Activated CD4-positive, alpha-beta T cell treated with anti-CD3 and anti-CD28 coated beads, Interleukin-2, amount 10 ng/mL, durations not matched to agents 7 days and 5 days (primary cell): ENCODE results near the gene ESPN. TPM values are rescaled to one million over a fixed set of nuclear protein-coding genes. Genes with fewer than 3 reads are reported as not detected.
A peak's percentile ranks its signal among the peaks of the same experiment; 100 is the strongest.

Experiments
- CTCF ChIA-PET: fragments of 350-600 bp; sonication (Branson Sonifier 250); formaldehyde crosslinking; loops from one replicate; lab custom pipeline; 2021; ENCODE audit warnings: antibody characterized with exemption; lab: Charles Lee
- POLR2A ChIA-PET: fragments of 350-600 bp; sonication (Branson Sonifier 250); formaldehyde crosslinking; loops from one replicate; lab custom pipeline; 2021; ENCODE audit warnings: antibody characterized with exemption; lab: Charles Lee
- DNase-seq: peaks from one replicate; pipeline ENCODE4 v3.0.0-alpha.2; 2020
- H3K27ac Mint-ChIP-seq: one replicate; pipeline ENCODE4 v1.8.0; 2021; ENCODE audit warnings: mild to moderate bottlenecking, moderate library complexity, mixed read lengths
- H3K27me3 Mint-ChIP-seq: one replicate; pipeline ENCODE4 v1.8.0; 2021; ENCODE audit warnings: mixed read lengths
- H3K36me3 Mint-ChIP-seq: one replicate; pipeline ENCODE4 v1.8.0; 2021; ENCODE audit warnings: low read depth, mixed read lengths
- H3K4me1 Mint-ChIP-seq: one replicate; pipeline ENCODE4 v1.8.0; 2021; ENCODE audit warnings: mixed read lengths
- H3K4me3 Mint-ChIP-seq: one replicate; pipeline ENCODE4 v1.8.0; 2021; ENCODE audit warnings: mild to moderate bottlenecking, moderate library complexity, mixed read lengths
- H3K9me3 Mint-ChIP-seq: one replicate; pipeline ENCODE4 v1.8.0; 2021; ENCODE audit warnings: mixed read lengths
- total RNA-seq, 2 experiments: library from RNA; stranded (reverse); gene quantifications; one replicate each; pipeline ENCODE4 v1.2.3, GENCODE V29; 2021

The ESPN gene
- total RNA-seq, 2 experiments from 2014 or later = 0.56 to 0.77 TPM

DNA sequence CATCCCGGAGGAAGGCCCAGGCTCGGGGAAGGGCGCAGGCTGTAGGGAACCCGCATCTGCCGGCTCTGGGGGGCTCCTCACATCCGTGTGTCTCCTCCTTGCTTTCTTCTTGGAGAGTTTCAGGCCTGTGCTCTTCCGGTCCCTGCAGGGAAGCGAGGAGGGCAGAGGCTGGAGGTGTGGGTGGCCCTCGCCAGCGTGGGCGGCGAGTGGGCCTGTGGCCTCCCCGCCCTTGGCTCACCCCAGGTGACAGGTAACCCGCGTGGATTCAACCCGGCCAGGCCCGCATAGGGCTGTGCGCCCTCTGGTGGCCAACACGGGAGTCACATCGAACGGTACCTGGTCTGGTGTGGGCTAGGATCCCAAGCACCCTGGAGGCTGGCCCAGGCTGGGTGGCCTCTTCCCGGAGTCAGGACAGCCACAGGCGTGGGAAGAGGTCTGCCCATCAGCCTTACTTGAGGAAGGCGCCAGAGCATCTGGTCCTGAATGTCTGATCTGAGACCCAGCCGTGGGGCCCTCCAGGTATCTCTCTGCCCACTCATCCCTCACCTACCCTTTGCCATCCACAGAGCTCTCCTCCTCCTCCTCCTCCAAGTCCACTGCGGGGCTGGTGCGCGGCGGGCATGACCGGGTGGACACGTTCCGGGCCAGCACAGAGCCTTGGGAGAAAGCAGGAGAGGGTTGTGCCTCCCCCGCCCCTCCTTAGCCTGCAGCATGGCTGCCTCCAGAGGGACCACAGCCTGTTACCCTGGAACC lies 51.0 kb downstream of the ESPN start:
- Mint-ChIP-seq H3K36me3 (no peaks in the 10 kb centered on the region), H3K4me3 (no peak overlapping the region), H3K4me1 (peaks cover 6% of the 10 kb centered on the region), H3K9me3 (no peaks in the 10 kb centered on the region), H3K27ac (no peak overlapping the region), H3K27me3 (no peaks in the 10 kb centered on the region)
- DNase-seq = peak; percentile 81
- CTCF ChIA-PET = interaction anchor here (0.6 to 1.9 kb wide), 3 partner anchors 8 to 236 kb away, joined by 4 to 6 read pairs (median 4); no protein-coding TSS in a partner anchor
- POLR2A ChIA-PET = no interaction called here

DNA sequence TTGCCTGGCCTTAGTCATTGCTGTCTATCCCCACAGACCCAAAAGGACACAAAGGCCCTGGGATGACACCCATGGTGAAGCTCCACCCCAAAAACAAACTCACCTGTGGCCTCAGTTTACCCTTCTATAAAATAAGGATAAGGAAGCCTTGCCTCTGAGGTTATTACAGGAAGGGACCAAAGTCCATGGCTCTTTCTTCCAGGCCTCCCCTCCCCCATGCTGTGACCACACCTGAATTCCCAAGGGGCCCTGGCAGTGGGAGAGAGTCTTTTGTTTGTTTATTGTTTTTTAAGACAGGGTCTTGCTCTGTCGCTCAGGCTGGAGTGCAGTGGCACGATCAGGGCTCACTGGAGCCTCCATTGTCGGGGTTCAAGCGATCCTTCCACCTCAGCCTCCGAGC lies 51.9 kb downstream of the ESPN start:
- H3K4me1 Mint-ChIP-seq = peaks cover 6% of the 10 kb centered on the region
- ChIA-PET CTCF (interaction anchor here (0.9 to 1.9 kb wide), 5 partner anchors 8 to 55 kb away, joined by 3 to 6 read pairs (median 3); no protein-coding TSS in a partner anchor), POLR2A (no interaction called here)
- H3K27me3 Mint-ChIP-seq = peaks cover 3% of the 10 kb centered on the region
- no peaks in the 10 kb centered on the region for H3K36me3 Mint-ChIP-seq
- H3K27ac Mint-ChIP-seq = no peak overlapping the region
- DNase-seq = no peak
- no peaks in the 10 kb centered on the region for H3K9me3 Mint-ChIP-seq
- H3K4me3 Mint-ChIP-seq = no peak overlapping the region

DNA sequence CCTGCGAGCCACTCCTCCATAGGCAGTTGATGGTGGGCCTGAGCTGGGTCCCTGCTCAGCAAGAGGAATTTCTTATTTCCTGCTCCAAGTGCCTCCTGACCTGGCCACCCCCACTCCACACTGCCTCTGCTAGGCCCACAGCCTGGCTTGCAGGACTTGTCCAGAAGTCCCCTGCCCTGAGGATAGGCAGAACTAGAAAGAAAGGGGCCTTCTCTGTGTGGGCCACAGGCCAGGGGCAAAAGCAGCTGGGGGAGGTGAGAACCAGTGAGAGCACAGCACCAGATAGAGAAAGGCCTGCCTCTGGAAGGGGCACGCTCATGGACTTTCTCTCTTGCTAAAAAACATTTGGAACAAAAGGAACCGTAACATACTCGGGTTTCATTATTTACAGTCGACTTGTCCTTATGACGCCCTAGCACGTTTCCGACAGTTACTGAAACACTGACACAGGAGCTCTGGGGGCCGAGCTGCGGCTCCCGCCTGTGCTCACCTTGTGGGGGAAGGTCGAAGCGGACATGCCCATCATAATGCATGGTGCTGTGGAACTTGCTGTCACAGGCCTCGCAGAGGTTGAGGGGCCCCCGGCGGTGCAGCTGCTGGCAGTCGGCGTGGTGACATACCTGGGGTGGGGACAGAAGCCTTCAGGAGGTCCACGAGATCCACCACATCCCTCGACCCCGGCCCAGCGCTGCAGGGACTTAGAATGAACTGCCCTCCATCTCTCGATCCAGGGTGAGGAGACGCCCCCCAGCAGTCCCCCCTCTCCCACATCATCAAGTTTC lies 52.7 kb downstream of the ESPN start:
- Mint-ChIP-seq H3K27me3 (peaks cover 6% of the 10 kb centered on the region), H3K4me1 (peaks cover 6% of the 10 kb centered on the region), H3K27ac (no peak overlapping the region), H3K9me3 (no peaks in the 10 kb centered on the region), H3K4me3 (no peak overlapping the region), H3K36me3 (no peaks in the 10 kb centered on the region)
- POLR2A ChIA-PET = no interaction called here
- no peak for DNase-seq
- CTCF ChIA-PET = interaction anchor here (0.7 to 1.9 kb wide), 6 partner anchors 9 to 146 kb away, joined by 3 to 6 read pairs (median 3); no protein-coding TSS in a partner anchor

- Mint-ChIP-seq H3K27me3 (peaks cover 34% of the 10 kb centered on the region), H3K27ac (no peak overlapping the region), H3K9me3 (no peaks in the 10 kb centered on the region), H3K36me3 (no peaks in the 10 kb centered on the region), H3K4me3 (no peak overlapping the region), H3K4me1 (peaks cover 5% of the 10 kb centered on the region)
- ChIA-PET CTCF (interaction anchor here (1.8 to 2.0 kb wide), 2 partner anchors 10 to 16 kb away, joined by 3 to 5 read pairs; partner anchors contain the start of gene TNFRSF25), POLR2A (no interaction called here)
- no peak for DNase-seq
Observed at GRCh38 chr1:6481820-6482219, 57.2 kb downstream of the ESPN start.

GRCh38 chr1:6483017-6483760 lies 58.6 kb downstream of the ESPN start:
- Mint-ChIP-seq H3K9me3 (no peaks in the 10 kb centered on the region), H3K27me3 (peaks cover 36% of the 10 kb centered on the region), H3K4me3 (no peak overlapping the region), H3K36me3 (no peaks in the 10 kb centered on the region), H3K27ac (no peak overlapping the region), H3K4me1 (peaks cover 5% of the 10 kb centered on the region)
- POLR2A ChIA-PET = no interaction called here
- CTCF ChIA-PET = interaction anchor here (1.8 kb wide), 1 partner anchor 163 kb away, joined by 4 read pairs; no protein-coding TSS in a partner anchor
- no peak for DNase-seq

DNA sequence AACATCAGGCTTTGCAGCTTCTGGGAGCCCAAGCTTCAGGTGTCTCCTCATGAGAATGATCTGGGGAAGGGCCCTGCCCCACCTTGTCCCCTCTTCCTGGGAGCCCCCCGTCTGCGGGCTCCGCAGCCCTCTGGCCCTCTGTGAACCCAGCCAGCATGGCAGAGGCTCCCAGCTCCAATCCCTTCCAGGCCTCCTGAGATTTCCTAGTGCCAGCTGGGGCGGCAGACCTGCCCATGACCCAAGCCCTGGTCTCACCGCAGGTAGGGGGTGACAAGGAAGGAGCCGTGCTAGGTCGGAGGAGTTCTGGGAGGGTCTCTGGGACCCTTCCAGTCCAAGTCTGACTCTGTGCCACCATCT lies 59.2 kb downstream of the ESPN start:
- no peak overlapping the region for H3K4me3 Mint-ChIP-seq
- CTCF ChIA-PET = interaction anchor here (1.8 kb wide), 1 partner anchor 163 kb away, joined by 4 read pairs; no protein-coding TSS in a partner anchor
- H3K27ac Mint-ChIP-seq = no peak overlapping the region
- H3K9me3 Mint-ChIP-seq = no peaks in the 10 kb centered on the region
- peaks cover 36% of the 10 kb centered on the region for H3K27me3 Mint-ChIP-seq
- no peak for DNase-seq
- peaks cover 5% of the 10 kb centered on the region for H3K4me1 Mint-ChIP-seq
- no peaks in the 10 kb centered on the region for H3K36me3 Mint-ChIP-seq
- POLR2A ChIA-PET = no interaction called here

GRCh38 chr1:6484826-6485167 lies 60.2 kb downstream of the ESPN start:
- Mint-ChIP-seq H3K4me3 (no peak overlapping the region), H3K9me3 (no peaks in the 10 kb centered on the region), H3K4me1 (peaks cover 5% of the 10 kb centered on the region), H3K36me3 (no peaks in the 10 kb centered on the region), H3K27me3 (peaks cover 36% of the 10 kb centered on the region), H3K27ac (no peak overlapping the region)
- POLR2A ChIA-PET = no interaction called here
- DNase-seq = no peak
- CTCF ChIA-PET = interaction anchor here (1.8 kb wide), 1 partner anchor 162 kb away, joined by 4 read pairs; no protein-coding TSS in a partner anchor

DNA sequence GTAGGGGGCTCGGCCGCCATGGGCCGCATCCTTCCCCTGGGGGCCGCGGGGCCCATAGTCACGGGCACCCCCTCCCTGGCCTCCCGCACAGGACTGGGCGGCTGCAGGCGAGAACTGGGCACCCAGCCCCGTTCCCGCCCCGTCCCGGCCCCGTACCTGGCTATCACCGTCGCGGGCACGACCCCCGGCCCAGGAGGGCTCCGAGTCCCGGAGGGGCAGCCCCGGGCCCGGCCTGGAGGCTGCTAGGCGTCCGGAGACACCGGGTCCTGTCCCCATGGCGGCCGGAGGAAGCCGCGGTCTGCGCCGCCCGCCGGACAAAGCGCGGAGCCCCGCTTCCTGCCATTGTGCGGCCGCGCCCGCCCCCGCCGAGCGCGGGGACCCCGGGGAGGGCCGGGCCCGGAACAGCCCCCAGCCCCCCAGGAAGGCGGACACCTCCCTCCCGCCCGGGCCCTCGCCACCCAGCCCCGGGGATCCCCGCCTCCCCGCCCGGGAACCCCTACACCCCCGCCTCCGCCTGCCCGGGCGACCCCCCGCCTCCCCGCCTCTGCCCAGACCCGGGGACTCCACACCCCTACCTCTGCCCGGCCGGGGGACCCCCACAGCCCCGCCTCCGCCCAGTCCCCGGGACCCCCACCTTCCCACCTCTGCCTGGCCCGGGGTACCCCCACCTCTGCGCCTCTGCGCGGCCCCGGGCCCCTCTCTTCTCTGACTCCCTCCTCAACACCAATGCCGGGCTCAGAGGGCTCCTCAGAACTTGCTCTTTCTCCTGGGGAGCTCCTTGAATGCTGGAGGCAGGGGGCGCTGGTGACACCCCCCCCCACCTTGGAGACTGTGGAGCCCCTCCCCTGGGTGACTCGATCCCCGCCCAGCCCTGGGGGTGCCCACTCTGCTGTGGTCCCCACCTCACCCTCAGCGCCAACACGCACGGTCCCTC lies 60.9 kb downstream of the ESPN start:
- ChIA-PET POLR2A (no interaction called here), CTCF (interaction anchor here (0.7 to 1.9 kb wide), 10 partner anchors 10 to 161 kb away, joined by 3 to 7 read pairs (median 4); partner anchors contain the start of genes NOL9 and TAS1R1)
- DNase-seq = no peak
- no peaks in the 10 kb centered on the region for H3K36me3 Mint-ChIP-seq
- no peak overlapping the region for H3K27ac Mint-ChIP-seq
- peaks cover 36% of the 10 kb centered on the region for H3K27me3 Mint-ChIP-seq
- peaks cover 5% of the 10 kb centered on the region for H3K4me1 Mint-ChIP-seq
- H3K9me3 Mint-ChIP-seq = no peaks in the 10 kb centered on the region
- no peak overlapping the region for H3K4me3 Mint-ChIP-seq

- CTCF ChIA-PET = interaction anchor here (0.6 to 1.9 kb wide), 11 partner anchors 11 to 208 kb away, joined by 3 to 7 read pairs (median 4); partner anchors contain the start of genes NOL9 and TAS1R1
- no peaks in the 10 kb centered on the region for H3K36me3 Mint-ChIP-seq
- H3K4me1 Mint-ChIP-seq = peaks cover 12% of the 10 kb centered on the region
- no peak overlapping the region for H3K4me3 Mint-ChIP-seq
- peak; percentile 90 for DNase-seq
- H3K27ac Mint-ChIP-seq = no peak overlapping the region
- H3K27me3 Mint-ChIP-seq = peaks cover 33% of the 10 kb centered on the region
- no peaks in the 10 kb centered on the region for H3K9me3 Mint-ChIP-seq
- POLR2A ChIA-PET = no interaction called here
Observed at GRCh38 chr1:6486433-6487011, 61.9 kb downstream of the ESPN start.

DNA sequence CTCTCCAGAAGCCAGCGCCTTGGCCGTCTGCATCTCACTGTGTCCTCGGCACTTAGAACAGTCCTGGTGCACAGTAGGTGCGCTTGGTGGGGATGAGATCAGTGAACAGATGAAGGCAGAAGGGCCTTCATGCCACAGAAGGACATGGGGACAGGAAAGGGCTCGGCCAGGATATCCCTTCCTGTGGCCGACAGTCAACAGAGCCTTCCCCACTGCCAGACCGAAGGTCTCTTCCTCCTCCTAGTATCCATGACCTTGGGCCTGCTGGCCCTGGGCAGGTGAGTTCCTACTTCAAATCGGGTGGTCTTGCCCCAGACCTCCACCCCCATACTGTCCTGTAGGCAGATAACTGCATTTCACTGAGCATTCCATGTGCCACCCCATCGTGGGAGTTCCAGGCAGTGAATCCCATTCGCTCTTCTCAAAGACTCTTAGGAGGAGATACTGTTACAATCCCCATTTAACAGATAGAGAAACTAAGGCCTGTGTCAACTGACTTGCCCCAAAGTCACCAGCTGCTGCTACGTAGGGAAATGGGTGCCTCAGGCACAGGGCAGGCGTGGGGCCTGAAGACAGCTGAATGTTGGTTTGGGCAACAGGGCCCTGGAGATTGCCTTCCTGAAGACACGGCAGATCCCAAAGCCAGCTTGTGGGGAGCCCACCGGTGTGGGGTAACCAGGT lies 63.4 kb downstream of the ESPN start:
- ChIA-PET CTCF (interaction anchor here (0.7 to 4.3 kb wide), 5 partner anchors 9 to 158 kb away, joined by 3 to 33 read pairs (median 3); no protein-coding TSS in a partner anchor), POLR2A (no interaction called here)
- H3K36me3 Mint-ChIP-seq = no peaks in the 10 kb centered on the region
- no peak for DNase-seq
- peaks cover 17% of the 10 kb centered on the region for H3K4me1 Mint-ChIP-seq
- H3K9me3 Mint-ChIP-seq = no peaks in the 10 kb centered on the region
- no peak overlapping the region for H3K4me3 Mint-ChIP-seq
- H3K27ac Mint-ChIP-seq = no peak overlapping the region
- peaks cover 26% of the 10 kb centered on the region for H3K27me3 Mint-ChIP-seq
